Sciatic nerve (tissue), 2 donors: ENCODE measurements around the gene ZFAND3. TPM values are rescaled to one million over a fixed set of nuclear protein-coding genes. Genes with fewer than 3 reads are reported as not detected.

ENCODE experiments used
- ATAC-seq: fragments of 200-7000 bp; cut with Tn5 transposase; one replicate; pipeline ENCODE4 v1.9.1; 2020; ENCODE audit warnings: mild to moderate bottlenecking, moderate library complexity
- DNase-seq: peaks from one replicate; pipeline ENCODE4 v3.0.0-alpha.2; 2020; ENCODE audit warnings: low spot score
- intact Hi-C: fragments of 100-400 bp; cut with DNase I; formaldehyde crosslinking; loops from one replicate; pipeline ENCODE4 v1.14.2; 2022
- total RNA-seq: library from RNA; stranded (reverse); fragmentation: NEBNext Ultra II Directional; extraction: Animal tissue kit (Norgen Biotek cat#: 25700); gene quantifications from one replicate; pipeline ENCODE4 v1.2.1, GENCODE V29; 2021
- donor health status: DM: no; HTN: no; CAD: no.
- donor health status: DM: no; HTN: no; CAD: no.

The ZFAND3 gene
- total RNA-seq, 1 donor from 2014 or later, result 58.9 TPM

DNA sequence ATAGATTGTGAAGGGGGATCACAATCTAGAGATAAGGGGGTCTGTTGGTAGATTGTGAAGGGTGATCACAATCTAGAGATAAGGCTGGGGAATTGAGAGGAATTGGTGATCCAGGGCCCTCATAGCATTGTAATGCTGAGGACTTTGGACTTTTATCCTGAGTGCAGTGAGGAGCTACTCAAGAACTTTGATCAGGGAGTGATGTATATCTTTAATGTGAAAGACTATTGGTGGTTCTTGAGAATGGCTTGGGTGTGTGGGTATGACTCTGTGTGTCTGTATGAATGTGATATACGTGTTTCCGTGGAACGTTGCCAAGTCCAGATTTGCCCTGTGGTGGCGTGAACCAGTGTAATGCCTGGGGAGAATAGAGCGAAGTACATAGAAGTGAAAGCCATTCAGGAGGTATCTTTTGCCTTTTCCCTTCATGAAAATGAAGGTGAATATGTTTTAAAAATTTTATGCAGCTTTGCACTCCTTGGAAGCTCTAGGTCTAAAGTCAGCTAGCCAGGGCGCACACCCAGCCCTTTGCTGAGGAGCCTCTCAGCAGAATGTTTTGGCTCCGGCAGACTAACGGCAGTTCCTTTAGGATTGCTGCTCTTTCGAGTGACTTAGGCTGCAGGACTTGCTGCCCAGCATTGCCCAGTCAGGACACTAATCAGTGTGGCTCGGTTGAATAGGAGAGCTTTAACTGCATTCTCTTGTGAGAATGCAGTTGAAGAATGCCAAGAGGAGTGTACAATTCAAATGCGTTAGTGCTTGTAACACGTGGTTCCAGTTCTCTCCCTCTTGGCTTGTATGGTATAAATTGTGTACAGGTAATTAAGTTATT lies 3.5 kb downstream of the ZFAND3 start:
- intact Hi-C loops, result no loop called here
- DNase-seq, result no peak
- ATAC-seq, result no peak

DNA sequence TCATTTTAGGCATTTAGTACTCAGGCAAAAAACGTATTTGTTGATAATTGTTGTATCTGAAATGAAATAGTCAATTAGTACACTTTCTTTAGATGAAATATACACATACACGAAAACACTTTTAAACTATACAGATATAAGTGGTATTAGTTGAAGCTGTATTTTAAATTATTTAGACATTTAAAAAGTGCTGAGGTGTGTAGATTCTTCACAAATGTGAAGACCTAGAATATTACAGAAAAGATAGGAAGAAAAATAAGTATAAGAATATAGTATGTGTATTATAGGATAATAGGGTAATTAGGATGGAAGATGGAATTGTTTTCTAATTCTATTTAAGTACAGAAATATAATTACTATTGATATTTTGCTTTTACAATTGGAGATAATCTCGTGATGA lies 4.6 kb downstream of the ZFAND3 start:
- ATAC-seq, result no peak
- no peak for DNase-seq
- intact Hi-C loops, result no loop called here

DNA sequence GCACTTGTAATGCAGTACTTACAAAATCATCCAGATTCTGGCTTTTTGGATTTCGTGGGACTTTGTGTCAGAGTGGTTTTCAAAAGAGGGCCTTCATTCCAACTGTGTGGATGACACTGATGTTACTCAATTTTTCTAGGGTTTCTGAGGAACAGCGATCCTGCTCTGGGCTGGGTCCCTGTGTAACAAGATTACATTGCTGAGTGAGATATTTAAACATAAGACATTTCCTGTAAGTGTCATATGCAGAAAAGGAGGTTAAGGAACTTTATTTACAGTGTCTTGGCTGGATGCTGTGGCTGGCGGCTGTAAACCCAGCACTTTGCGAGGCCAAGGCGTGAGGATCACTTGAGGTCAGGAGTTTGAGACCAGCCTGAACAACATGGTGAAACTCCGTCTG lies 6.7 kb downstream of the ZFAND3 start:
- intact Hi-C loops, result no loop called here
- ATAC-seq, result peak; percentile 55
- DNase-seq, result no peak

DNA sequence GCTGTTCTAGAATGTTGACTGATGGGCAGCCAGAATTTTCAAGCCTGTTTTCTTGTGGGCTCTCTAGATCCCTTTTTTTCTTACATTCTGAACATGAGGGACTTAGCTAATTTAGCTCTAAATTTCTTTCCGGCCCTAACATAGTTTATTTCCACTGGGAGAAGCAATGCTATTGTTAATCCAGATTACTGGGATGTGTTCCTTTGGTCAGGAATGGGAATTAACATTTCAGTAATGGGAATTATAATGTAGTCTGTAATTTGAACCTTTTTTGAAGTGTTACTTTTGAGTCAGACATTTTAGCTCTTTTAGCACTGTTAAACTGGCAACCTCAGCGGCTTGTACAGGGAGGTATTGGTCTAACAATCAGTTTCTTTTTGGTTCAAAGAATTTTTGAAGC lies 7.5 kb downstream of the ZFAND3 start:
- ATAC-seq (no peak), DNase-seq (no peak)
- intact Hi-C loops, result no loop called here

DNA sequence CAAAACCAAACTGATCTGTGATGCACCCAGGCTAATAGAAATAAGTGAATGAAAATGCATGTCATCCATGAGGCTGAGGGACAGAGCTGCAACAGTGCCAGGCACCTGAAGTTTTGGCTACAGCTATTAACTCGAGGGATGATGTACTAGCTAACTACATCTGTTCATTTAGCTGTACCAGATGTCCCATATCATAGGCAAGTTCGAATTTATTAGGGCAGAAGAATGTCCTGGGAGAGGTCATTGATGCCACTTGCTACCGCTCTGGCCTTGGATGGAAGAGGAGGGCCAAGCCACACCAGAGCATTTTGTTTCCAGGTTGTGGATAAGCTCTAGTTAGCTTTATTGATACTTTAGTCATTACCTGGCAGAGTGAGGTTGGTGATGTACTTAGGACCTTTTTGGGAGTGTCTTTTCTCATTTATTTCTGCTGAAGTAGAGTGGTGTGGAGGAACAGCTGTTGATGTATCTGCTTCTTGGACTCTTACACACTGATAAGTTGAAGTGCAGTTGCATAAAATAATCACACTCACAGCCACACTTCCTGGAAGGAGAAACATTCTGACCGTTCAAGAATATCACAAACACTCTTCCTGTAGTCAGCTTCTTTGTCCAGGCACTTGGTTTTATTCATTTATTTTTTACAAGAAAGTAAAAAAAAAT lies 8.2 kb downstream of the ZFAND3 start:
- ATAC-seq, result no peak
- DNase-seq, result no peak
- intact Hi-C loops, result no loop called here

DNA sequence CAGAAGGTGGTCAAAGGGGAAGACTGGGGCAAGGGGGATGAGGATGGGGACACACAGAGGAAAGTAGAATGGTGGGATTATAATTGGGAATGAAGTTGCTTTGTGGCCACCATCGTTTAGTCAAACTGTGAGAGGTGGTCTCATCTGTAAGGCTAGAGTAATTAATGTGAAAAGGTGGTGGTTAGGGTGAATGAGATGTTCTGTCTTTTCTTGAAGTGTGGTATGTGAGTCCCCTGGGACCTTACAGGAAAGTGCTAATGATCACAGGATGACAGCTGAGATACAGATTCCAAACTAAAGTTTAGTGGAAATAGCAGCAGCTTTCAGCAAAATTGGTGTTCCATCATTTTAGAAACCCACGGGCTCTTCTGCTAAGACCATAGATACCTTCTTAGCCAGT lies 10.7 kb downstream of the ZFAND3 start:
- ATAC-seq (no peak), DNase-seq (no peak)
- intact Hi-C loops, result no loop called here

DNA sequence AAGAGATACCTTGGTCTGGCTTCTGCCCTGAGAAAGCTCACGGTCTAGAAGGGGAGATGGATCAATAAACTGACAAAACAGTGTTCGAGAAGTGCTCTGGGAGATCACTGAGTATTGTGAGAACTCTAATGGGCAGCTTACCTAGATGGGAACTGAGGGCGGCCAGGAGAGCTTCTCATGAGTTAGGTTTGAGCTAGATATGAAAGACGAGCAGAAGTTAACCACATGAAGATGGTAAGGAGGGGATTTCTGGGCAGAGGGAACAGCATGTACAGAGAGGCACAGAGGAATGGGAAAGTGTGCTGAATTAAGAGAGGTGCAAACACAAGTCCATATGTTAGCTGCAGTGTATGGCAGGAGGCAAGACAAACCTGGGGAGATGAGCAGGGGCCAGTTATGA lies 11.9 kb downstream of the ZFAND3 start:
- ATAC-seq (no peak), DNase-seq (no peak)
- intact Hi-C loops, result no loop called here

DNA sequence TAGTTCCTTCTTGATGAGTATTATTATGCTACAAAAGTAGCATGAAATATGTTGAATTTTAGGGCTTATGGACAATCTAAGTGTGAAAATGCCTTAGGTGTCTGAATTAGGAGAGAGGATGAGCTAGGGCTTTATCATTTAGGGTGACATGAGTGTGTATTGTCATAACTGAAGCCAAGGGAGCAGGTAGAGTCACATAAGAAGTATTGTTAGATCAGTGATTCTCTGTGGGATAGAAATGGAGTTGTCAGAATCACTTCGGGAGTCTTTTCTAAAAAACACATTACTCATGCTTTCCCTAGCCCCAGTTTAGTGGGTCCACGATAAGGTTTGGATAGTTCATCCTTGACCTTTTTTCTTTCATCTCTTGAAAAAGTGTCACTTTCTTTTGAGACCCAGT lies 16.4 kb downstream of the ZFAND3 start:
- no peak for DNase-seq
- no peak for ATAC-seq
- intact Hi-C loops, result no loop called here

DNA sequence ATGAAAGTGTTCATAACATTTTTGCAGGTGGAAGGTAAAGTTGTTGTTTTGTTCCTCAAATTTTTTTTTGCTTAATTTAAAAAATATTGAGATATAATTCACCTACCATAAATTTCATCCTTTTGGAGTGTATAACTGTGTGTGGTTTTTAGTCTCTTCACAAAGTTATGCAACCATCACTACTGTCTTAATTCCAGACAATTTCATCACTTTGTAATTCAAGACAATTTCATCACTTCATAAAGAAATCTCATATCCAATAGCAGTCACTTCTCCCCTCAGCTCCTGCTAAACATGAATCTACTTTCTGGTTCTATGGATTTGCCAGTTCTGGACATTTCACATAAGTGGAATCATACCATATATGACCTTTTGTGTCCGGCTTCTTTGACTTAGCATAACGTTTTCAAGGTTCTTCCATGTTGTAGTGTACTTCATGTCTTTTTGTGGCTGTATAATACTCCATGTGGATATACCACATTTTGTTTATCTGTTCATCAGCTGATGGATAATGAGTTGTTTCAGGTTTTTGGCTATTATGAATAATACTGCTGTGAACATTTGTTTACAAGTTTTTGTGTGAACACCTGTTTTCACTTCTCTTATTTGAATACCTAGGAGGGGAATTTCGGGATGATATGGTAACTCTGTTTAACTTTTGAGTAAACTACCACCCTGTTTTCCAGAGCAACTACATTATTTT lies 18.8 kb downstream of the ZFAND3 start:
- ATAC-seq (peak; percentile 79), DNase-seq (no peak)
- intact Hi-C loops, result no loop called here

DNA sequence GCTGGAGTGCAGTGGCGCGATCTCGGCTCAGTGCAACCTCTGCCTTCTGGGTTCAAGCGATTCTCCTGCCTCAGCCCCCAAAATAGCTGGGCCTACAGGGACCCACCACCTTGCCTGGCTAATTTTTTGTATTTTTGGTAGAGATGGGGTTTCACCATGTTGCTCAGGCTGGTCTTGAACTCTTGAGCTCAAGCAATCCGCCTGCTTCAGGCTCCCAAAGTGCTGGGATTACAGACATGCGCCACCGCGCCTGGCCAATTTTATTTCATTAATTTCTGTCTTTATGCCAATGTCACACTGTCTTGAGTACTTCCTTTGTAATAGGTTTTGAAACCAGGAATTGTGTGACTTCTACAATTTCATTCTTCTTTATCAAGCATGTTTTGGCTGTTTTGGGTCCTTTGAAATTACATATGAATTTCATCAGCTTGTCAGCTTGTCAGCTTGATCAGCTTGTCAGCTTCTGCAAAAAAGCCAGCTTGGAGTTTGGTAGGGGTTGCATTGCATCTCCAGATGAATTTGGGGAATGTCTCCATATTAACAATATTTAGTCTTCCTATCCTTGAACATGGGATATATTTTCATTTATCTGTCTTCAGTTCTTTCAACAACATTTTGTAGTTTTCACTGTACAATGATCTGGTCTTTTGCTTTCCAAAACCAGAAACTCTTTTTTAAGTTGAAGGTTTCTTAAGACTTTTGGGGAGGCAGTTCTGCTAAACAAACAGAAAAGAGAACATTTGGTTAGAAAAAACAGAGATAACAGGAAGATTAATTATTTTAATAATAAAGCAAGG lies 20.8 kb downstream of the ZFAND3 start:
- ATAC-seq, result no peak
- intact Hi-C loops, result no loop called here
- no peak for DNase-seq

DNA sequence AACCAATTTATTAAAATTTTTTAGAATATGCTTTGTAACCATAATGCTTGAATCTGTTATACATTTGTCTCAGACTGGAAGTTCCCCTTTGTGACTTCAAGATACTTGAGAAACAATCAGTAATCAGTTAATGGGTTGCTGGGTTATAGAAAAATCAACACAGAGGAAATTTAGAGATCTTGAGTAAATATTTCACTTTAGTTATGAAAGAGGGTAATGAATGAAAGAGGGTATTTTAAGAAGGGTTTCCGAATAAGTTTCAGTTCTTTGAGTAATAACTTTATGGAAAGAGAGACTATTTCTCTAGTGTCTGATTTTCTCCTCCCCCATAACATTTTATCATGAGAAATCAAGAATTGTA lies 21.4 kb downstream of the ZFAND3 start:
- intact Hi-C loops, result no loop called here
- ATAC-seq (no peak), DNase-seq (no peak)

DNA sequence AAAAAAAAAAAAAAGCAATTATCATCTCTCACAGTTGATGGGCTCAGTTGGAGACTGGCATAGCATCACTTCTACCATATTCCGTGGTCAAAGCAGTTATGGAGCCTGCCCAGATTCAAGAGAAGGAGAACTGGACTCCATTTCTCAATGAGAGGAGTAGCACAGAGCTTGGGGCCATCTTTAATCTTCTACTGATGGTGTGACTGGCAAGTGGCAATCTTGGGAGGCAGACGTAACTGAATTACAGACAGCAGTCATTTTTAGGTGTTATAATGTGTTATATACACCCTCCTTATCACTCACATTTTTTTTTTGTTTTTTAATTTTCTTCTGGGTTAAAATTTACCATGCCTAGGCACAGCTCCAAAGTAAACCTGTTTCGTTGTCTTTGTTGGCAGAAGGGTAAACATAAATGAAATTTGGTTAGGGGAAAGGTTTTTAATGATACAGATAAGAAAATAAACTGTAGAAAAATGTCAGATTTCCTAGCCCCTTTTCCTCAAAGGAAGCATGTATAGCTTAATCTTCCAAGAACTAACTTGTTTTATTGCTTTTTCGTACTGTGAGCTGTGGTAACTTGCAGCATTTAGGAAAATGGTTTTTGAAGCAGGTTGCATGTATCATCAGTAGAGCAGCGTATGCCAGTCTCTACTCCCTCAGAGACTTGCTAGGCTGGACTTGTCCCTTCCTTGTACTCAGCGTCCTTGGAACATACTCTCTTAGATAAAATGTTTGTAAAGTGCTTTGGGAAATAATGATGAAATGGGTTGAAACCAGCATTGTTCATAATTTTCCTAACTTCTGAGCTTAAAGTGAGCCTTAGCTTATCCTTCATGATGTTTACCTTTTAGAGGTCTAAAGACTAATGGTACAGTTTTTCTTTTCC lies 25.7 kb downstream of the ZFAND3 start:
- ATAC-seq (peak; percentile 45), DNase-seq (no peak)
- intact Hi-C loops, result no loop called here

DNA sequence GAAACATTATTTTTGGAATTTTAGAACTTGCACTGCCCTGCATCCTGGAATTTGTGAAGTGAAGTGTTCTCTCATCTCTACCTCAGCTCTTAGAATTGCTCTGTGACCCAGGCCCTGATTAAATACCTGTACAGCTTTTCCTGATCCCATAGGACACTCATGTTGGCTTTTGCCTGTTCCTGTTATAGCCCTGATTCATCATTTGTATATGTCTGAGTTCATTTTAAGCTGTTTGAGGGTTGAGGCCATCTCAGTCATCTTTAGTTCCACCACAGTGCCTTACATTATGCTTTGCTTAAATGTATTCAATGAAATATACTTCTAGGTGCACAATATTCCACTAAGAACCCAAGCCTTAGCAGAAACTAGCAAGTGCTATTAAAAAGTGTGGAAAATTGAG lies 26.4 kb downstream of the ZFAND3 start:
- intact Hi-C loops, result no loop called here
- ATAC-seq, result no peak
- DNase-seq, result no peak

DNA sequence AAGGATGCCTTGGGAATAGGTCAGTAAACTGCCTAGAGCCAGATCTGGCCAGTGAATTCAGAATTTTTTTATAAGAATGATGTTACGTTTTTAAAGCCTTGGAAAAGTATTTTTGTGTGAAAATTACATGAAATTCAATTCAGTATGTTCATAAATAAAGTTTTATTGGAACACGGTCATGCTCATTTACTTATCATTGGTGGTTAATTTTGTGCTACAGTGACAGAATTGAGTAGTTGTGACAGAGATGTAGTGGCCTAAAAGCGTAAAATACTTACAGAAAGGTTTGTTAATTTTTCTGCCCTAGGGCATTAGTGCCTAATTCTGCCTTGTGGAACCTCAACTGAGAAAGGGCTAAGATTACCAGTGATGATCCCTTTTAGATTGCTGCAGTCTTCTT lies 28.2 kb downstream of the ZFAND3 start:
- no peak for ATAC-seq
- intact Hi-C loops, result no loop called here
- DNase-seq, result no peak

DNA sequence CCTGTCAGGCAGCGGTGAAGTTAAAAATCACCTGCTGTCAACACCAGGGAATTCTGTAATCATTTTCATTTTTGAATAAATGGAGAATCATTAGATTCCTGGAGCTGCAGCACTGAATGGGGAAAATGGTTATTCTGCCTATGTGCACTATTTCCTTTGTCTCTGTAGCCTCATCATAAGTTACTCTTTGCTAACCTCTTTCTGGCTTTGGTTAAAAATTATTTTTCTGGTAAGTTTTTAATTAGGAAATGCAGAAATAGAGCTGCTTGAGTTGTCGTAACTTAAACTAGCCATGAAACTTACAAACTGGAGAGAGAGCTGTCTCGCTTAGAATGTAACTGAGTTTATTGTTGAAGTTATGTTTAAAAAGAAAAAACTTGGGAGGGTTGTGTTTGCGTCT lies 28.8 kb downstream of the ZFAND3 start:
- ATAC-seq, result no peak
- intact Hi-C loops, result no loop called here

DNA sequence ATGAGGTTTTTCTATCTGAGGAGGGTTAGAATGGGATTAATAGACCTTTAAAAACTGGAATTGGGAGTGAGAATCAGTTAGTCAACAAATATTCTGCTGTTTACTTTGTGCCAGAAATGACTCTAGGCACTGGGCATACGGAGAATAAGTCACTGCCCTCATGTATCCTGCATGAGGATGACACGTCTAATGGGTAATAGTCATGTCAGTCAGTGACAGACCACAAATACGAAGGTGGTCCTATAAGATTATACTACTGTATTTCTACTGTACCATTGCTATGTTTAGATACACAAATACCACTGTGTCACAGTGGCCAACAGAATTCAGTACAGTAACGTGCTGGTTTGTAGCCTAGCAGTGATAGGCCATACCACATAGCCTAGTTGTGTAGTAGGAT lies 30.7 kb downstream of the ZFAND3 start:
- no peak for ATAC-seq
- intact Hi-C loops, result no loop called here

More for the DNA sequence above, 28.8 kb downstream of the ZFAND3 start:
- DNase-seq, result no peak

DNA sequence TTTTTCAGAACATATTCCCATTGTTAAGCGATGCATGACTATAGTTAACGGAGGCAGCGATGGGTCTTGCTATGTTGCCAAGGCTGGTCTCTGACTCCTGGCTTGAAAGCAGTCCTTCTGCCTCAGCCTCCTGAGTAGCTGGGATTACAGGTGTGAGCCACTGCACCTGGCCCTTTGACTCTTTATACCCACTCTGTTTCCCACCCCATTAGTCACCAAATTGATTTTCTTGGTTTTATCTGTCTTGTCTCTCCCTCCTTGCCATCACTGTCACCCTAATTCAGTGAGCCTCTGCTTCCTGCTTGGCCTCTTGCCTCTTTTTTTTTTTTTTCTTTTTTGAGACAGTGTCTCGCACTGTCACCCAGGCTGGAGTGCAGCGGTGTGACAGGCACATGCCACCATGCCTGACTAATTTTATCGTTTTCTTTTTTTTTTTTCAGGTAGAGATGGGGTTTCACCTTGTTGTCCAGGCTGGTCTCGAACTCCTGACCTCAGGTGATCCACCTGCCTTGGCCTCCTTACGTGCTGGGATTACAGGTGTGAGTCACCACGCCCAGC lies 31.3 kb downstream of the ZFAND3 start:
- DNase-seq (no peak), ATAC-seq (no peak)
- intact Hi-C loops, result no loop called here

More for the DNA sequence above, 30.7 kb downstream of the ZFAND3 start:
- no peak for DNase-seq

DNA sequence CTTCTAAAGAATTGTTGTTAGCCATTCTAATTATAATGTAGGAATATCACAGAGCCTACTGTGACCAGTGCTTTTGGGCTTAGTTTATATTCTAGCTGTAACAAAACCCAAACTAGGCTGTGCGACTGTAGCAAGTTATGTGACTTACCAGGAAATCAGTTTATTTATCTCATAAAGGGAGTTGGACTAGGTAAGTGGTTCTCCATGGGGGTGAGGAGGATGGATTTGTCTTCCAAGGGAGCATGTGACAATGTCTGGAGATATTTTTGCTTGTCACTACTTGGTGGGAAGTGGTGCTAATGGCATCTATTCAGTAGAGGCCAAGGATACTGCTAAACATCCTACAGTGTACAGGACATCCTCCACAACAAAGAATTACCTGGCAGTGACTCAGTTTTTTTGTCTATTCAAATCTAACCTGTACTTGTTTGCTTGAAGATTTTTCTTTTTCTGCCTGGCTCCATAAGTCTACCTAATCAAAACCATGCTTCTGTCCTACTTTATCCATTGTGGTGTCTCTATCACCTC lies 32.5 kb downstream of the ZFAND3 start:
- ATAC-seq (no peak), DNase-seq (no peak)
- intact Hi-C loops, result no loop called here
